SH-SY5Y (cell line): Measurements from ENCODE around the gene BCL6.

ENCODE experiments used
- GATA2 ChIP-seq: IDR thresholded peaks from 2 replicates; pipeline ENCODE4 v1.6.1; 2011; ENCODE audit warnings: mild to moderate bottlenecking, low read depth, low read length
- GATA3 ChIP-seq: IDR thresholded peaks from 2 replicates; pipeline ENCODE4 v1.6.1; 2011; ENCODE audit warnings: low read depth, mild to moderate bottlenecking, low read length, moderate library complexity

The BCL6 gene

DNA sequence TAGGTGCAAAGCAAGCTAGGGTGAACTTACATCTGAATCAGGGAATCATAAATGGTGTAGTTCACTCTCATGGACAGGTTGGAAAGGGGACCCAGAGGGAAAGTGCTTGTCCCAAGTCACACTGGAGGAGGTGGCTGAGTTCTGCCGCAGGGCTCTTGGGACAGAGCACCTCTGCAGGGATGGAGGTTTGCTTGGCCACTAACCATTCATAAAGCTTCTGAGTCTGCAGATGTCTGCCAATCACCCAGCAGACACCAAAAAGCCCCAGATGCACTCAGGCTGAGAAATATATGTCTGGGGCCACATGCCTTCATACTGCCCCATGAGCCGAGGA is 25.0 kb downstream of the BCL6 start:
- TF ChIP-seq GATA3 (no peak), GATA2 (no peak)

DNA sequence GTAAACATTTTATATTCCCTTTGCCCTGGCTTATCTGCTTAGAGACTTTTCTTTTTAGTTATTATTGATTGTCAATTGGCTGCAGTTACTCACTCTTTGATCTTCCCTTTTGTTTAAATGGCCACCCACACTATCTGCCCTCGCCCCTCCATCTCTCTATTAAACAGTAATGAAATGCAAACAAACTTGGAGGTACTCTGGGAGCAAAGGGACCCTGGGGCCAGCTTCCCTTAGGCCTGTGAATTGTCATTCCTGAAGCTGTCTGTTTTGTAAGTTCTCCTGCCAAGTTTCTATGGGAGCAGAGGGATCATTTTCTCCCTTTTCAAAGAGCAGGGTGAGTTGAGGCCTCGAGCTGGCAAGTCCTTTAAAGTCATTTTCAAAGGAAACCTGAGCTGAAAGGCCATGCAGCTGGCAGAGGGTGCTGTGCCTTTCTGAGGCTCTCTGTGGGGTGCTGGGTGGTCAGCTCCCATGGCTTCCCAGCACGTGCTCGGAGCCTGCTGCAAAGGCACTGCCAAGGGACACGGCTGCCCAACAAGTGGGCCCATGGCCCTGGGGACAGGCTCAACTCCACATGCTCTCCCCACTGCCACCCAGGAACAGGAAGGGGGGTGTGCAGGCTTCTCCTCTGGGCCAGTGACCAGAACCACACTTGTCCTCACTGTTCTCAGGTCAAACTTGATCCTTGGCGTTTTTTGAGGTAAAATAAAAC is 25.5 kb downstream of the BCL6 start:
- TF ChIP-seq GATA2 (no peak), GATA3 (no peak)

DNA sequence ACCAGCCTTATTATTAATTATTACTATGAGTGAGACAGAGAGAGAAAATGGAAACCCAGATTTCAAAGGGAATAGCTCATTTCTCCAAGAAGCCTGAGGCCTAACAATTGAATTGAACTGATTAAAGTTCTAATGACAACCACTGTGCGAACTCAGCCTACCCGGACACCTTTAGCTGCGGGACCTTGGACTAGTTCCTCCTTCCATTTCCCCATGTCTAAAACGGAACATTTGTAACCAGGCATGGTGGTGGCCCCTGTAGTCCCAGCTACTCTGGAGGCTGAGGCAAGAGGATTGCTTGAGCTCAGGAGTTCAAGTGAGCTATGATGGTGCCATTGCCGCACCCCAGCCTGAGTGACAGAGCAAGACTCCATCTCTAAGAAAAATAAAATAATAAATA is 26.5 kb downstream of the BCL6 start:
- no peak for TF ChIP-seq GATA2
- no peak for TF ChIP-seq GATA3

DNA sequence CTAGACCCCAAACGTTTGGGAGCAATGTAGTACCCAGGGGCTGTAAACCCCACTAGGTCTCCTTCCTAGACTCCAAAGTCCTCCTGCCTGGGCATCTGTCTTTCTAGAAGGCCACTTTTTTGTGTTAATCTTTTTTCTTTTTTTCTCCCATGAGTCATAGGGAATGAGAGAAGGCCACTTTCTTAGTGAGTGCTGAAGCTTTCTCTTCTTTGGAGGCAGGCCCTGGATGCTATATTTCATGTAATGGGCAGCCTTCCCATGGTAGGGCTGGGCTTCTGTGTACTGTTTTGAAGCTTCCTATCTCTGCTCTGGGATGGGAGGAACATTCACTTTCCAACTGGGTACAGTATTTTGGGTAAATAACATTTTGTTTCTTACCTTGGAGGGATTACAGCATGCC is 27.7 kb downstream of the BCL6 start:
- no peak for TF ChIP-seq GATA3

DNA sequence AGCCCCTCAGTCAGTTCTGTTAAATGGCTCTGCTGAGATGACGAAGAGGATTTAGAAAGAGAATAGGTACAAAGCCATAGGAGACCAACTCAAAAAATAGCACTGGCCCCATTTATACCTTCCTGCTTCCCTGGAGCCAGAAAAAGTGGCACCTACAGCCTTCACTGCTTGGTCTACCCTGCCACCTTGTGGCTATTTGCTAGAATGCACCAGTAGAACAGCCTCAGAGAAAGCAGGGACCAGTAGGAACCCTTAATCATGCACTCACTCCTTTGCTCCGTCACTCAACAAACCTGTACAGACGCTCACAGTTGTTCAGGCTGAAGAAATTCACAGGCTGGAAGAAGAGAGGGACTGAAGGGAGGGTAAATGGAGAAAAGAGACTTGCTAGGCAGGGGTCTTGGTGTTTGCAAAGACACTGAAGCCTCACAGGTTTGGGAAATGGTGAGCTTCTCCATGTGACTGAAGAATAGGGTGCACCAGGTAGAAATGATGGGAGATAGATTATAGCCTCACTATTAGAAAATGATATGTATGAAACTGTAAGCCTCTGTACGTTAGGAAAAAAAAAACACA is 30.8 kb downstream of the BCL6 start:
- TF ChIP-seq GATA3 (no peak), GATA2 (no peak)

DNA sequence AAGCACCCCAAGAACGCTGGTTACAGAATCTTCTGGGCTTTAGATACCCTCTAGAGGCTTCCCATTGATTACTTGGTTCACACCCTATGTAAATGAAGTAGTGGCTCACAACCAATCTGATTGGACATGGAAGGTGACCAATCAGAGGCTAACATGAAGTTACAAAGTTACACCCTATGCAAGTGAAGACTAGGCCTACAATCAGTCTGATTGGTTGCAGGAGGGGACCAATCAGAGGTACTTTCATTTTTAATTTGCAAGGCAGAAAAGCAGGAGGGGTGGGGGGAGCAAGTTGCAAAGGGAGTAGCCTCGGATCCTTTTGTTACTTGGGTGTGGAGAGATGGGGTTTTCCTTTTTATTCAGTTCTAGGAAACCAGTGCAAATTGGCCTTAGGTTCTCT is 31.8 kb downstream of the BCL6 start:
- TF ChIP-seq GATA2 (no peak), GATA3 (no peak)

DNA sequence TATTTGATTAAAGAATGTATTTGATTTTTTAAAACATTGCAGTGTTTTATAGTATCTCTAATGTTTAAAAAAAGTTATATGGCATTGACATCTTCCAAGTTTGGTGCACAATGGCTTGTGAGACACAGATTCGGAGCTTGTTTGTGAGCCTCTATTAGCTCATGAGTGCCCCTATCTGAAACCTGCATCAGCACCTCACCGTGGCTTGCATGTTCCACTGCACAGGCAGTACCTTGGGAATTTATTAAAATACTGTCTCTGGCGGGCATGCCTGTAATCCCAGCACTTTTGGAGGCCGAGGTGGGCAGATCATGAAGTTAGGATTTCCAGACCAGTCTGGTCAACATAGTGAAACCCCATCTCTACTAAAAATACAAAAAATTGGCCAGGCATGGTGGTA is 36.1 kb downstream of the BCL6 start:
- TF ChIP-seq GATA3 (no peak), GATA2 (no peak)

DNA sequence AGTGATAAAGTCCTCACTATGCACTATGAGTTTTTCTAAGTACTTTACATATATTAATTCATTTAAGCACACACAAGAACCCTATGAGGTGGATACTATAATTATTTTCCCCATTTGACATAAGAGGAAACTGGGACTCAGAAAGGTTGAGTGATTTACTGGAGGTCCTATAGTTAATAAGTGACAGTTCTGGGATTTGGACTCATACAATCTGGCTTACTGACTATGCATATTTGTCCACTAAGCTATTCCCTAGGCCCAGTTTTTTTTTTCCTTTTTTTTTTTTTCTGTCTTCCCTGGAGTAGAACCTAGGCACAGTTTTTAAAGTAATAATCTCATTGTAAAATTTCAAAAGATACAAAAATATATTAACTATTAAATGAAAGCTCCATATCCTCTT is 36.6 kb downstream of the BCL6 start:
- no peak for TF ChIP-seq GATA3
- TF ChIP-seq GATA2, result no peak

DNA sequence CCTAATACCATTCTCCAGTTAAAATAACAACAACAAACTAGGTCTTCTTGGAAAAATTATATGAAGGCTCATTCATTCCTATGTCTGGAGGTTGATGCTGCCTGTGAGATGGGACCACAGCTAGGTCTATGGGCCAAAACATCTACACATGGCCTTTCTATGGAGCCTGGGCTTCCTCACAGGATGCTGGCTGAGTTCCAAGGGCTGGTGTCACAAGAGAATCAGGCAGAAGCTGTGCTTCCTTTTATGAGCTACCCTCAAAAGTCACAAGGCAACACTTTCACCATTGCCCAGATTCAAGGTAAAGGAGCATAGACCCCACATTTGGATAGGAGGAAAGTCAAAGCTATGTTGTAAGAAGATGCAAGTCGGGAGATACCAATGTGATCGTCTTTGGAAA is 38.3 kb downstream of the BCL6 start:
- TF ChIP-seq GATA2 (no peak), GATA3 (no peak)

DNA sequence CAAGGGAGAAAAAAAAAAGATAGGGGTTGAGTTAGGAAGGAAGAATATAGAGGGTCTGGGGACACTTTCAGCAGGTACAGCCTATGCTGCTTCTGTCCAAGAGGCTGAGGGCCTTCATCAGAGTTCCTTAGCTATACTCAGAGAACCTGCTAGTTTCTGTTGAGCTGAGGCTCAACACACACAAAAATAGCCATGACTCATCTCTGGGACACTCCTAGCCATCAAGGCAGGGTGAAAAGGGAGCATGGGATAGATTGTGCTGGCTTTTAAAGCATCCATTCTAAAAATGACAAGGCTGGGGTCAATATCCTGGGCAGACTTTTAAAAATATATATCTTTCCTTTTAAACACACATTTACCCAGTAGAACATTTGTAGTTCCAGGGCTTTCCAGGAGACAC is 40.1 kb downstream of the BCL6 start:
- TF ChIP-seq GATA3 (no peak), GATA2 (no peak)

DNA sequence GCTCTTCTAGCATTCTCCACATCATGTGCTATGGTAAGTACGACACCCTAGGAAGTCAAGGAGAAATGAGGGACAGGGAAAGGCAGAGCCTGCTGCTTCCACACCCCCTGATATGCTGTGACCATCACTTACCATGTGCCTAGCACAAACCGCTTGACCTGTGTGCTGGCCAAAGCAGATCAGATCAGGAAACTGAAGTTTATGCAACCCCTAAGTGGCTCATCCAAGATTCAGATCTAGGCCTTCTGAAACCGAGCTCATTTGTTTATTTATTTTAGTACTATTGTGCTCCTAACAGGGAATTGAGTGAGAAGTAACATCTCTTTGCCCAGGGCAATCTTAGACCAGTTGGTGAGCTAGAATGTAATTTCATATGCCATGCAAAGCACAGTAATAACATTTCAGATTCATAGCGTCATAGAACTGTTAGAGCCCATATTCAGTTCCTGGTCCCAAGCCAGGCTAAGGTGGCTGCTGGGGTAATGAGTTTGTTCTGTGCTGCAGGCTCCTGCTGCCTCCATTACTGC is 42.7 kb downstream of the BCL6 start, which contains the start of gene RTP2:
TSS of gene RTP2 (minus strand) at position 51 of the 527 bp plus-strand sequence. CDS start 429 bp downstream, outside the sequence.
- TF ChIP-seq GATA2, result no peak

DNA sequence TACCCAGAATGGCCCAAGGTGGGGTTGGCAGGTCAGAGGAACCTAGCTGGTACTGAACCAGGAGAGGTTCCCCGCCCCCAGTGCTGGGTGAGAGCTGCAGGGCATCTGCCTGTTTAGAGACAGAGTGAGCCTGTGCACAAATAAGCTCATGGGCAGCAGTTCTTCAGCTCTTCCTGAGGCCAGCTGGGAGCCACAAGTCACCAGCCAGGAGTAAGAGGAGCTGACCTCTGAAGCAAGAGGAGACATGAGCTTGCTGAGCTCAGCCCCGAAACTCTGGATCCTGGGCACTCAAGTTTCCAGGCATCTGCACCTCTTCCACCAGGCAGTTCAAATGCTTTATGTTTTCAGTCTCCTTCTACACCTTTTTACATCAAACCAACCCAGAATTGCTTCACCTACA is 45.0 kb downstream of the BCL6 start:
- no peak for TF ChIP-seq GATA2
- TF ChIP-seq GATA3, result no peak

DNA sequence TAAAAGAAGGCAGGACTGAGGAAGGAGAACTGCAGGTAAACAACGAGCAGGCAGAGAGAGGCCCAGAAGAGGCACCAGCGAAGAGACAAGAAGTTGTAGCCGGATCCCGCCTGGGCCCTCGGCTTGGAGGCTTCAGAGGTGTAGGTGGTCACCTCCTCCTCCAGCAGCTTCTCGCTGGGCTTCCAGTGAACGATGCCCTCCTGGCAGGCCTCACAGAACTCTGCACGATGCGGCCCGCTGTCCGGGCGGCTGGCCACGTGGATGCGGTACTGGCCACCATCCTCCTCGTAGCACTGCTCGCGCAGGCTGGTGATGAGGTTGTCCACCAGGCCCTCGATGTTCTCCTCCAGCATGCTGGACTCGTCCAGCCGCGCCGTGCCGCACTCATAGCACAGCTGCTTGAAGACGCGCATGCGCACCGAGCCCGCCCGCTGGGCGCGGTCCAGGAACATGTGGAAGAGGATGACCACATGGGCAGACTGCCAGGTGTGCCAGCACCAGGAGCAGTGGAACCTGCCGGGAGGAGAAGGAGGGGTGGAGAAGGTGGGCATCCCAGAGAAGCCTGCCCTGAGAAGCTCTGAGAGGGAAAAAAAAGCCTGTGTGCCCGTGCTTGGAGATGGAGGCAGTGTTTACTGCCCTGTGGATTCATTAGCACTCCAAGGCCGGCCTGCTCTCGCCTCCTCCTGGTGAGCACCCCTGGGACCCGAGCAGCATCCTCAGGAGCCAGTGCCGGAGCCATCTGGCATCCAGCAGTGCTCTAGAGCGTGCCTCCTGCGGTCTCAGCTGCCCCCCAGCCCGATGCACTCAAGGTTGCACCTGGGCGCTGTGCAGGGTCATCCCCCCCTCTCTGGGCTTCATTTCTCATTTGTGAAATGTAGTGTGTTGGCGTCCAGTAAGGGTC is 46.5 kb downstream of the BCL6 start:
- TF ChIP-seq GATA3, result no peak
- no peak for TF ChIP-seq GATA2

DNA sequence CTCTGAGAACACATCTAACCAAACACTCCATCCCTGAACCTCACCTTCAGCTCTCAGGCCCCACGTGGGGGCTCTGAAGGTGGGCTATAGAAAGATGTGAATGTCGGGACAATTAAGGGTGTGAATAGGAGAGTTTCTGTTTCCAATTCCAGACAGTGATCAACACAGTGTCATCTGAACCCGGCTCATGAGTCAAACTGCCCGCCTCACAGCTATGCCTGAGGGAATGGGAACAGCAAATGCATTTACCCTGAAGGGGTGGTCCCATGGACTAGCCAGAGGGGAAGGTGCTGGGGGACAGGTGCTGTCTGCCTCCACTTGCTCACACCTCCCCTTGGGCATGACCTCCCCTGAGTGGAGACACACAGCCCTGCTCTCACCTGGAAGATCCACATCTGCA is 49.2 kb downstream of the BCL6 start:
- TF ChIP-seq GATA2 (no peak), GATA3 (no peak)

DNA sequence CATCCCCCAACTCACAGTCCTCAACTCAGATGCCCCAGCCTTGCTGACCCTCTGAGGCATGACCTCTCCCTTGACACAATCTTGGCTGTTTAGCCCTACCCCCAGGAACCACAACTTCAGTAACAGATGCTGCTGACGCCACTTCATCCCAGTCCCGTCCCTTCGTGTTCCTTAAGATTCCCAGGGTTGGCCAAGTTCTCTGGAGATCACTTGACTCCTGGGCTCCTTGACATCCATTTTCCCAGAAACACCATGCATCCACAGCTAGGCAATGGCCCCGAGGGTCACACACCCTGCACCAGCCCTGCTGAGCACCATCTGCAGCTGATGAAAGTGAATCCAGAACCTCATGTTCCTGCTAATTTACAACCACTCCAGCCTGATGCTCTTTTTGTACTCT is 49.8 kb downstream of the BCL6 start:
- TF ChIP-seq GATA2 (no peak), GATA3 (no peak)

DNA sequence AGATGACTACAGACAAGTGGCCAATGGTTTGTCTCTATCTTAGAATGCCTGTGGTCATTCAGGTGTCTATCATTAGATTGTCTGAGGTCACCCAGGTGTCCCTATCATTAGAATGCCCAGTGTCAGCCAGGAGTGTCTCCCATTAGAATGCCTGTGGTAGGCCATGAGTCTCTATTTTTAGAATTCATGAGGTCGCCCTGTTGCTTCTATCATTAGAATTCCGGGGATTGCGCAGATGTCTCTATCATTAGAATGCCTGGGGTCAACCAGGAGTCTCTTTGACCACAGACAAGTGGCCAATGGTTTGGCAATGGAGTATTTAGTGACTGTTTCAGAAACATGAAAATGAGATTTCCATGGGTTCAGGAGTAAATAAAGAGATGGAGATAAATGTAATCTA is 50.5 kb downstream of the BCL6 start:
- TF ChIP-seq GATA3 (no peak), GATA2 (no peak)
